GM13977 (cell line): ENCODE measurements around the gene LGR6.

Experiments used
- DNase-seq: peaks from one replicate; pipeline ENCODE4 v3.0.0; 2012; ENCODE audit warnings: low spot score
- CTCF ChIP-seq: IDR thresholded peaks from 2 replicates; pipeline ENCODE4 v1.5.1; 2012; ENCODE audit warnings: mild to moderate bottlenecking, control low read depth; ENCODE audit not compliant: insufficient read depth; ENCODE audit errors: extremely low read depth, missing control alignments
- in situ Hi-C: fragments of 300-500 bp; cut with MboI; formaldehyde crosslinking; loops from one replicate; pipeline ENCODE4 v1.12.0; 2022; ENCODE audit warnings: low sequenced_read_pairs, low pct_unique_long_range_greater_than_20kb, mixed read lengths, inconsistent platforms; ENCODE audit not compliant: unreplicated experiment

The LGR6 gene

GRCh38 chr1:202149566-202149965 lies 44.0 kb upstream of the LGR6 start:
- in situ Hi-C loops = no loop called here
- TF ChIP-seq CTCF = no peak
- DNase-seq = no peak

GRCh38 chr1:202150187-202150586 lies 43.4 kb upstream of the LGR6 start:
- DNase-seq = no peak
- no peak for TF ChIP-seq CTCF
- in situ Hi-C loops = no loop called here

- no peak for TF ChIP-seq CTCF
- DNase-seq = no peak
- in situ Hi-C loops = no loop called here
Observed at GRCh38 chr1:202150602-202151001, 43.0 kb upstream of the LGR6 start.

- no peak for TF ChIP-seq CTCF
- in situ Hi-C loops = no loop called here
- no peak for DNase-seq
Observed at GRCh38 chr1:202151045-202151444, 42.6 kb upstream of the LGR6 start.

DNA sequence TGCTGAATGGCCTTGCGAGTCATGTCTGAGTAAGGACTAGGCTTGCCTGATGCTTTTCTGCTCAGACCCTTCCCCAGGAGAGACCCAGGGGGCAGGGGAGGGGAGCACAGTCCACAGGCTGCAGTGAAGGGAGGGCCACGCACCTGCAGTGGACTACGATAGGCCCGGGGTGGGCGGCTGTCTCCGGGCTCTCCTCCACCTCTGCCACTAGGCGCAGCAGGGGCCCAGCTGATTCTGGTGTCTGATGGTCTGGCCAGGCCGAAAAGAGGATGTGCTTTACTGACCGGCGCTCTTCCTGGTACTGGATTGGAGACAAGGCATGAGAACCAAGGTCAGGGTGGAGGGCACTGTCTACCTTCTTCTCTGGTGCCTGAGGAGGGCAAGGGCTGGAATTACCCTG lies 41.2 kb upstream of the LGR6 start:
- no peak for DNase-seq
- in situ Hi-C loops = no loop called here
- TF ChIP-seq CTCF = no peak

DNA sequence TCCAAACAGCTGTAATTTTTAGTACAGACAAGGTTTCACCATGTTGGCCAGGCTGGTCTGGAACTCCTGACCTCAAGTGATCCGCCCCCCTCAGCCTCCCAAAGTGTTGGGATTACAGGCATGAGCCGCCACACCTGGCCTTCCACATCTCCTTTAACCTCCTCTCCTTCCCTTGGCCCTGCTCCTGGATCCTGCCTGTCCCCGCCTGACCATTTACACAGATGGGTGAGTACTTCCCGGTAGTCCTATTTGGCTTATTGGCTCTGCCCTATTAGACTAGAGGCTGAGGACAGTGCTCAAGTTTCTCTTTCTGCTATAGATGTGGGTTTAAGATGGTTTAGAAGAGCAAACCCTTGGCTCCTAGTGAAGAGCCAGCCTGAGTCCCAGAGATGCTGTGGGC lies 40.3 kb upstream of the LGR6 start:
- TF ChIP-seq CTCF = no peak
- DNase-seq = no peak
- in situ Hi-C loops = no loop called here

GRCh38 chr1:202154148-202154765 lies 39.3 kb upstream of the LGR6 start:
- TF ChIP-seq CTCF = no peak
- in situ Hi-C loops = no loop called here
- no peak for DNase-seq
